HS-5 (cell line): ENCODE results near the gene TREML2.
"Not testable (repeated sequence)": the region's sequence is repeated elsewhere in the genome, so short reads cannot be mapped to it uniquely, and the experiment has no call there.

Source experiments
- DNase-seq: peaks from one replicate; pipeline ENCODE4 v3.0.0-alpha.2; 2012; ENCODE audit warnings: low read depth

TREML2 gene, protein sequence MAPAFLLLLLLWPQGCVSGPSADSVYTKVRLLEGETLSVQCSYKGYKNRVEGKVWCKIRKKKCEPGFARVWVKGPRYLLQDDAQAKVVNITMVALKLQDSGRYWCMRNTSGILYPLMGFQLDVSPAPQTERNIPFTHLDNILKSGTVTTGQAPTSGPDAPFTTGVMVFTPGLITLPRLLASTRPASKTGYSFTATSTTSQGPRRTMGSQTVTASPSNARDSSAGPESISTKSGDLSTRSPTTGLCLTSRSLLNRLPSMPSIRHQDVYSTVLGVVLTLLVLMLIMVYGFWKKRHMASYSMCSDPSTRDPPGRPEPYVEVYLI

GRCh38 chr6:41200901-41201763, at the start of gene TREML2:
Gene TREML2 (minus strand): TSS chr6:41201149. CDS start chr6:41201008, 141 bp downstream.
- DNase-seq, result no peak

GRCh38 chr6:41247882-41248705, 47.1 kb upstream of the TREML2 start:
- no peak for DNase-seq

- no peak for DNase-seq
Observed at GRCh38 chr6:41247288-41247865, 46.4 kb upstream of the TREML2 start.

DNA sequence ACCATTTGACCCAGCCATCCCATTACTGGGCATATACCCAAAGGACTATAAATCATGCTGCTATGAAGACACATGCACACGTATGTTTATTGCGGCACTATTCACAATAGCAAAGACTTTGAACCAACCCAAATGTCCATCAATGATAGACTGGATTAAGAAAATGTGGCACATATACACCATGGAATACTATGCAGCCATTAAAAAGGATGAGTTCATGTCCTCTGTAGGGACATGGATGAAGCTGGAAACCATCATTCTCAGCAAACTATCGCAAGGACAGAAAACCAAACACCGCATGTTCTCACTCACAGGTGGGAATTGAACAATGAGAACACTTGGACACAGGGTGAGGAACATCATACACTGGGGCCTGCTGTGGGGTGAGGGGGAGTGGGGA, 45.6 kb upstream of the TREML2 start:
- not testable (repeated sequence) for DNase-seq

- no peak for DNase-seq
Observed at GRCh38 chr6:41239467-41240159, 38.7 kb upstream of the TREML2 start.

GRCh38 chr6:41237128-41237527, 36.2 kb upstream of the TREML2 start:
- DNase-seq, result no peak

DNA sequence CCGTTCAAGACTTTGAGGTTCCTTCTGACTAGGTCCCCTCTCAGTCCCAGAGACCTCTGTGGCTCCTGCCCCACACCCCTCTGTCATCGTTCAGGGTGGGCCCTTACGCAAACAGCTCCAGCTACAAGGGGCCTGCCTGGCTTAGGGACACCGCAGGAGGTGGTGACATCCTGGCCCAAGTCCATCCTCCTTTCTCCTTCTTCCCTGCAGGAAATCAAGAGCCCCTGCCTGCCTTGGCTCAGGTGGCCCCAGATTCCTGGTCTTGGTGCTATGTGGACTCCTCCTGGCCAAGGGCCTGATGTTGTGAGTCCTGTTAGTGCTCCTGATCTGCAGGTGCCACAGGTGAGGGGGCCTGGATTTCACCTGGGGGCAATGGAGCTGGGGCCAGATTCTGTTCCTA, 35.3 kb upstream of the TREML2 start:
- no peak for DNase-seq

GRCh38 chr6:41232667-41233066, 31.7 kb upstream of the TREML2 start:
- DNase-seq, result no peak

GRCh38 chr6:41231246-41231645, 30.3 kb upstream of the TREML2 start:
- no peak for DNase-seq

DNA sequence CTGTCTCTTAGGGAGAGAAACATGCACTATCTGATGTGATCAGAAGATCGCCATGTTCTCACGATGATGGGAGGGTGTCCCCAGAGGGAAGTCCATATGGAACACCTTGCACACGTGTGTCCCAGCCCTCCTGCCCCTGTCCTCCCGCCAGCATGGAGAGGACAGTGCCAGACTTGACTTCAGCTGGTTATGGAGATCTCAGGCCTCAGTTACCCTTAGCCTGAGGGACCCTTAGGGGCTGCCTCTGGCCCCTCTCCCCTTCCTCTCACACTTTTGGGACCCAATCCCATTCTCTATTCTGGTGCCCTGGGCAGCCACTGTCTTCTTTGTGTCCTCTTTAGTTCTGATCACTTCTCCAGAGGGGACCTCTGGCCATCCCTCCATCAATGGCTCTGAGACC, 28.8 kb upstream of the TREML2 start:
- no peak for DNase-seq

DNA sequence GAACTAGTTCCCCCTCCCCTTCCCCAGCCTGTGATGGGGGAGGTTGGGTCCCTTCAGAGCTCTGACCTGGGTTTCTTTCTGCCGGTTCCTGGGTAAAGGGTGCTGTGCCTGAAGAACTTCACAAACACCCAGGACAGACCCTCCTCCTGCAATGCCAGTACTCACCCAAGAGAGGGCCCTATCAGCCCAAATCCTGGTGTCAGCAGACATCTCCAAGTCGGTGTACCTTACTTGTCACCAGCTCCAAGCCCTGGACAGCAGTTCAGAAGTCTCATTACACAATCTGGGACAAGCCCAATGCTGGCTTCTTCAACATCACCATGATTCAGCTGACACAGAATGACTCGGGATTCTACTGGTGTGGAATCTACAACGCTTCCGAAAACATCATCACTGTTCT, 27.7 kb upstream of the TREML2 start:
- no peak for DNase-seq

DNA sequence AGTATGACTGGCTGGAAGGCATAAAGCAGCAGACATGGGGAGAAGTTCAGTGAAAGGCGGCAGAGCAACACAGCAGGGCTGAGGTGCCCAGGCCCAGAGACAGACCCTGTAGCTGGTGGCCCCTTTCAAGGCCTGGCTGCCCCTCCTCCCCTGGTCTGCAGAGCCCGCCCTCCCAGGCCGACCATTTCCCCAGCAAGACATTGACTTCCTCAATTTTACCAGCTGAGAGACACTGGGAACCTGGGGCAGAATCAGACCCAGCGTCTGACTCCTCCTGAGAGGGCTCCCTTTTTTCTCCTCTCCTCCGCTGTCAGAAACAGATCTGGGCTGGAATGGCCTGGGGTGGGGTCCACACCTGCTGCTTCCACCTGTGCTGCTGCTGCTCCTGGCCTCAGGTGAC, 27.1 kb upstream of the TREML2 start, which contains the start of gene TREML4:
Gene TREML4 (plus strand): TSS at position 254 of the 400 bp plus-strand sequence. CDS start 79 bp downstream, at position 333.
- no peak for DNase-seq

DNA sequence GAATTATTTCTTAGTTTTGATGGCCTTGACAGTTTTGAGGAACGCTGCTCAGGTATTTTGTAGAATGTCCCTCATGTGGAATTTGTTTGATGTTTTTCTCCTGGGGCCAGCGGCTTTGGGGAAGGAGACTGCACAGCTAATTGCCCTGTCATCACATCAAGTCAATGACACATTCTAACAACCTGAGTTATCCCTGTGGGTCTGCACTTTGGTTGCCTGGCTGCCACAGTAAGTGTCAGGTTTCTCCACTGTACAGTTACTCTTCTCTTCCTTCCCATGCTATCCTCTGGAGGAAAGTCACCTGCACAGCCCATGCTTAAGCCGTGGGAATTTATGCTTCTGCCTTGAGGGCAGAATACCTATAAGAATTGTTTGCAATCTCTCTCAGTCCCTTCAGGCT, 25.8 kb upstream of the TREML2 start:
- DNase-seq, result no peak

DNA sequence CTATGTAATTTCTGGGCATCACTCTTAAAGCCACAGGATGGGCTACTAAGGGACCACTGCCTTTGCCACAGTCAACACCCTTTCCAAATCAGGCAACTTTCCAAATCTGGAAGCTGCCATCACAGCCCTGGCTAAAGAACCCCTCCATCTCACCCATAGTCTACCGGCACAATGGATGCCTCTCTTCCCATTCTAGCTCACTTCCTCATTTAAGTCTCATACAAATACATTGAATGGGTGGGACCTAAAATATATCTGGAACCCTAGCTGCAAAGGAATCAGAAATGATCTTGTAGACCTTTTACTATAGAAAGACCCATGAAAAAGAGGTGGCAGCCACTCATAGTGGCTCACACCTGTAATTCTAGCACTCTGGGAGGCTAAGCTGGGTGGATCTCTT, 23.9 kb upstream of the TREML2 start:
- DNase-seq, result no peak

DNA sequence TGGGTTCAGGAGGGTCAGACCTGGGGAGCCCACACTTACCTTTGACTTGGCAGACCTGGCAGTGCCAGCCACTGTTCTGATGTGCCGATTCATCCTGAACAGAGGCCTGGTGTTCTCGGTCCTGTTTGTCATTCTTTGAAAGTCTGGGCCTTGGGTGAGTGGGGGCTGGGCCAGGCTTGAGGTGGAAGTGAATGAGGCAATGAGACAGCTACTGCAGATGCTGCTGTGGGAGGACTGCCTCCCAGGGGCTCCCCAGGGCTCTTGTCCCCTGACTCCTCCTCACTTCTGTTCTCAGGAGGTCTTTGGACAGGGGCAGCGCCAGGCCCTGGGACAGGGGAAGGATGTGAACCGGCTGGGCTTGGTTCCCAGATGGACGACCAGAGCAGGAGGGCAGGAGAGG, 21.6 kb upstream of the TREML2 start:
- no peak for DNase-seq

GRCh38 chr6:41222045-41222444, 21.1 kb upstream of the TREML2 start:
- DNase-seq, result no peak

- no peak for DNase-seq
Observed at GRCh38 chr6:41216616-41217015, 15.7 kb upstream of the TREML2 start.

GRCh38 chr6:41215777-41216176, 14.8 kb upstream of the TREML2 start:
- no peak for DNase-seq

DNA sequence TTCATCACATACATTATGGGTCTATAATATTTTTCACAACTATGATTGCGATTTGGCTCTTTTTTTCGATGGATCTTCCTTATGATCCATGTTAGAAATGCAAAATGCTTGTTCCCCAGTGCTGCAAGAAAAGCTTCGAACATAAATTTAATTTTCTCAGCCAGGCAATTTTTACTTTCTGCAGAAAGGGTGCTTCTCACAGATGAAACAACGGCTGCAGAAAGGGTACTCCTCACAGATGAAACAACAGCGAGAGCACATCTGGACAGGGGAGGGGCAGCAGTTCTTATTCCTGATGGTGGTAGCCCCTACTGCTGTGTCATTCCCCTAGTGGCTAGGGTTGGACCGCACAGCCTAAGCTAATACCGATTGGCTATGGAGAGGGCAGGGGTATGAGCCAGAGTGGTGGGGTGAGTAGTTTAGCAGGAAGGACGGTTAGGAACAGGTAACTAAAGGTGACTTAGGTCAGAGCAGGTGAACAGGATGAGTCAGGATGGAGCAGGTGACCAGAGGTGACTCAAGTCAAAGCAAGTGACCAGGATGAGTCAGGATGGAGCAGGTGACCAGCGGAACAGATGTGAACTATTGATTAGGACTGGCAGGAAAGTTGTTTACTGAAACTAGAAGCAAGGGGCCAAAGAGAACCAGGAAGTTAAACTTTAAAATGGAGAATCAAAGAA, 13.8 kb upstream of the TREML2 start:
- no peak for DNase-seq

DNA sequence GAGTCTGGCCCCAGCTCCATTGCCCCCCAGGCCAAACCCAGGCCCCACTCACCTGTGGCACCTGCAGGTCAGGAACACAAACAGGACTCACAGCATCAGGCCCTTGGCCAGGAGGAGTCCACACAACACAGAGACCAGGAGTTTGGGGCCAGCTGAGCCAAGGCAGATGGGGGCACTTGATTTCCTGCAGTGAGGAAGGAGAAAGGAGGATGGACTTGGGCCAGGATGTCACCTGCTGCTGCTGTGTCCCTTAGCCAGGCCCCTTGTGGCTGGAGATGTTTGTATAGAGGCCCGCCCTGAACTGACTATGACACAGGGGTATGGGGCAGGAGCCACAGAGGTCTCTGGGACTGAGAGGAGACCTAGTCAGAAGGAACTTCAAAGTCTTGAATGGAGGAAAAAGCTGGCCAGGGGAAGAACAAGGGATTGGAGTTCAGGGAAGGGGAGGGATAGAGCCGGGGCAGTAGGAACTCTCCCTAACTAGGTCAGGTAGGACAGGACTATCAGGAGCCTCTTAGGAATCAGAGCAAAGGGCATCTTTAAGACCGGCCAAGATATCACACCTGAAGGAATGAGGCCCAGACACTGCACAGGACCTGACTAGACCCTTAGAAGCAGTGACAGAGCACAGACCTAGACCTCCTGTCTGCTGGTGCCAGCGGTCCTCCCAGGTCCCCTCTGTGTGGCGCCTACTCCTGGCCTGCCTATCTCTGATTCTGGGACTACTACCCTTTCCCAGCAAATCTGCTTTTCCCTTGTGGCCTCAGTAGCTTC, 8.8 kb upstream of the TREML2 start:
- DNase-seq, result no peak
